Endothelial cell of umbilical vein (primary cell): ENCODE results near the gene GAL3ST3. TPM values are rescaled to one million over a fixed set of nuclear protein-coding genes. Genes with fewer than 3 reads are reported as not detected.

Experiments used
- BruUV-seq: library from RNA; stranded (reverse); fragments of 400-500 nt; replicated peaks from 2 replicates; lab custom pipeline; 2021; lab: Mats Ljungman, UMichigan
- CTCF ChIA-PET: fragments of 300-600, 350-600 bp; sonication (Branson Sonifier 250); formaldehyde crosslinking; loops from one replicate; lab custom pipeline; 2021; ENCODE audit warnings: antibody characterized with exemption, inconsistent platforms; lab: Charles Lee
- POLR2A ChIA-PET: fragments of 300-600, 350-600 bp; sonication (Branson Sonifier 250); formaldehyde crosslinking; loops from one replicate; lab custom pipeline; 2021; ENCODE audit warnings: antibody characterized with exemption, inconsistent platforms; lab: Charles Lee
- DNase-seq: peaks from one replicate; pipeline ENCODE4 v3.0.0-alpha.2; 2011; ENCODE audit warnings: low read depth, low spot score
- FAIRE-seq: peaks from 2 replicates; lab custom pipeline; 2011; peaks lifted over from hg19 to GRCh38; lab: Jason Lieb, UNC
- H2AFZ ChIP-seq: 2 replicates; pipeline ENCODE4 v1.6.0; 2012; ENCODE audit warnings: low read depth, low read length, control low read depth, inconsistent platforms
- H3K27ac ChIP-seq: 2 replicates; pipeline ENCODE4 v1.5.1; 2011; ENCODE audit warnings: low read depth, mild to moderate bottlenecking, control low read depth, low read length, moderate library complexity; ENCODE audit not compliant: insufficient read depth
- H3K27me3 ChIP-seq, 2 experiments: 2 replicates each; pipeline versions ENCODE4 v1.6.0 to v1.6.1; 2011; ENCODE audit warnings: low read length in 2 of 2, mixed read lengths in 1 of 2; ENCODE audit not compliant: control insufficient read depth in 2 of 2, insufficient read depth in 2 of 2
- H3K36me3 ChIP-seq, 2 experiments: 2 replicates in 1 of 2; 3 replicates in 1 of 2; pipeline ENCODE4 v1.5.1; 2011; ENCODE audit warnings: low read length in 2 of 2, mild to moderate bottlenecking in 1 of 2, moderate library complexity in 1 of 2; ENCODE audit not compliant: control insufficient read depth in 2 of 2, insufficient read depth in 2 of 2; ENCODE audit errors: extremely low read depth in 1 of 2
- H3K4me1 ChIP-seq: 3 replicates; pipeline ENCODE4 v1.5.1; 2011; ENCODE audit warnings: mild to moderate bottlenecking, low read length; ENCODE audit not compliant: control insufficient read depth, insufficient read depth; ENCODE audit errors: extremely low read depth
- H3K4me2 ChIP-seq: 2 replicates; pipeline ENCODE4 v1.6.1; 2011; ENCODE audit warnings: low read length, control low read depth, mixed read lengths; ENCODE audit not compliant: insufficient read depth
- H3K4me3 ChIP-seq, 3 experiments: fragments of 200-600 bp in 1 of 3; sonication (generic), shearing (Covaris generic) in 1 of 3; replicated peaks in 1 of 3; 2 replicates each; pipeline ENCODE4 v1.5.1; 2011 to 2016; ENCODE audit warnings: control low read depth in 3 of 3, low read length in 3 of 3, mild to moderate bottlenecking in 2 of 3, inconsistent platforms in 1 of 3, low read depth in 1 of 3, moderate library complexity in 1 of 3; ENCODE audit not compliant: insufficient read depth in 1 of 3
- H3K79me2 ChIP-seq: 2 replicates; pipeline ENCODE4 v1.6.0; 2012; ENCODE audit warnings: low read length, inconsistent platforms; ENCODE audit not compliant: control insufficient read depth, insufficient read depth
- H3K9ac ChIP-seq: replicated peaks from 2 replicates; pipeline ENCODE3; 2011; ENCODE audit warnings: low read length, control low read depth; ENCODE audit not compliant: insufficient read depth; ENCODE audit errors: extremely low read depth
- H3K9me1 ChIP-seq: replicated peaks from 3 replicates; pipeline ENCODE4 v1.6.0; 2011; ENCODE audit warnings: mild to moderate bottlenecking, low read length; ENCODE audit not compliant: control insufficient read depth, insufficient read depth; ENCODE audit errors: extremely low read depth
- H3K9me3 ChIP-seq: replicated peaks from 2 replicates; pipeline ENCODE4 v1.5.1; 2012; ENCODE audit warnings: low read length, inconsistent platforms; ENCODE audit not compliant: control insufficient read depth, insufficient read depth
- H4K20me1 ChIP-seq: replicated peaks from 2 replicates; pipeline ENCODE3; 2011; ENCODE audit warnings: mild to moderate bottlenecking, low read length; ENCODE audit not compliant: control insufficient read depth, insufficient read depth; ENCODE audit errors: extremely low read depth
- EZH2 ChIP-seq: IDR thresholded peaks from 2 replicates; pipeline ENCODE4 v1.6.1; 2012; ENCODE audit warnings: borderline replicate concordance, low read depth, mild to moderate bottlenecking, moderate library complexity, low read length, inconsistent platforms; ENCODE audit not compliant: severe bottlenecking
- FOS ChIP-seq: IDR thresholded peaks from 2 replicates; pipeline ENCODE4 v1.6.1; 2011; ENCODE audit warnings: mild to moderate bottlenecking, low read length, moderate library complexity, borderline replicate concordance; ENCODE audit not compliant: insufficient read depth
- GATA2 ChIP-seq: IDR thresholded peaks from 2 replicates; pipeline ENCODE4 v1.7.0; 2011; ENCODE audit warnings: low read depth, mild to moderate bottlenecking, moderate library complexity, mixed read lengths, low read length; ENCODE audit not compliant: insufficient read length, insufficient read depth
- JUN ChIP-seq: IDR thresholded peaks from 2 replicates; pipeline ENCODE4 v1.6.1; 2011; ENCODE audit warnings: borderline replicate concordance, low read depth; ENCODE audit not compliant: insufficient read length, insufficient read depth
- MYC ChIP-seq: IDR thresholded peaks from one replicate; pipeline ENCODE4 v1.6.1; 2011; ENCODE audit warnings: mild to moderate bottlenecking, low read depth, low read length
- POLR2A ChIP-seq: IDR thresholded peaks from 2 replicates; pipeline ENCODE4 v1.6.1; 2012; ENCODE audit warnings: low read depth, mild to moderate bottlenecking, control low read depth, low read length
- POLR2AphosphoS5 ChIP-seq: IDR thresholded peaks from 2 replicates; pipeline ENCODE4 v1.6.1; 2012; ENCODE audit warnings: low read depth, mild to moderate bottlenecking, control low read depth, low read length, moderate library complexity; ENCODE audit not compliant: insufficient read depth
- dilution Hi-C: fragments of 300-500 bp; cut with MboI; formaldehyde crosslinking; loops from one replicate; pipeline ENCODE4 v1.15.0; 2019; ENCODE audit warnings: low sequenced_read_pairs; ENCODE audit not compliant: extremely low pct_ligation_motif_present
- intact Hi-C: fragments of 100-400 bp; cut with micrococcal nuclease; formaldehyde crosslinking; loops from one replicate; pipeline ENCODE4 v1.10.0; 2022
- polyA plus RNA-seq, 4 experiments: library from polyadenylated mRNA; depleted of rRNA in 3 of 4; stranded (reverse) in 3 of 4; unstranded in 1 of 4; fragments of >200 nt; gene quantifications; 2 replicates each; pipeline versions ENCODE4 v1.2.1 to v1.2.3, GENCODE V29; 2011 to 2012; ENCODE audit warnings: missing spikeins in 1 of 4
- total RNA-seq: library from RNA; stranded (reverse); gene quantifications from 2 replicates; pipeline ENCODE4 v1.2.3, GENCODE V29; 2021
- TF ChIP-seq, protein P1 (sequence below), 2 donors: IDR thresholded peaks; 1 replicate in 1 of 2; 2 replicates in 1 of 2; pipeline ENCODE4 v1.5.1; 2011; ENCODE audit warnings: low read length in 2 of 2, mild to moderate bottlenecking in 2 of 2, moderate library complexity in 2 of 2, control low read depth in 1 of 2, inconsistent platforms in 1 of 2, low read depth in 1 of 2; ENCODE audit not compliant: insufficient read depth in 1 of 2; ENCODE audit errors: extremely low read depth in 1 of 2
- TF ChIP-seq, protein P2 (sequence below): IDR thresholded peaks from 2 replicates; pipeline ENCODE4 v1.6.1; 2011; ENCODE audit not compliant: insufficient read depth, insufficient read length

GAL3ST3 gene
- total and polyA plus RNA-seq, 2 donors (not counting 3 experiments of a cell fraction or from before 2014, with no cell fraction given), result 0.15 TPM; not detected in 1

DNA sequence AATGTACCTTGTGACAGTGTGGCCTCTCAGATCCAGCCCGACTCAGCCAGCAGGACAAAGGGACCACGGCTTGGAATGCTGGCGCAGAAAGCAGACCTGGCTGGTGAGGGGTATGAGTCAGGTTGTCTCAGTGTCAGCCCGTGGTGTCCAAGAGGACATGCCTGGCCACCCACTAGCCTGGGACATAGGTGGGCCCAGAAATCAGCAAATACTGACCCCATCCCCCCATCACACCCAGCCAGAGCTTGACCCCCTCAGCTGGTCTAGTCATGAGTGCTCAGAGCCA is 42.1 kb downstream of the GAL3ST3 start:
- ChIA-PET POLR2A (no interaction called here), CTCF (interaction anchor here (3.9 kb wide), 1 partner anchor 15 kb away, joined by 37 read pairs; no protein-coding TSS in a partner anchor)
- Histone ChIP-seq H3K36me3 (peaks cover 0 to 7% of the 10 kb centered on the region in 2 experiments), H3K9me1 (no peaks in the 10 kb centered on the region), H3K9me3 (no peaks in the 10 kb centered on the region), H3K27ac (no peak overlapping the region), H3K4me2 (no peak overlapping the region), H2AFZ (no peak overlapping the region), H3K4me3 (no peak overlapping the region), H3K4me1 (peaks cover 6% of the 10 kb centered on the region), H3K79me2 (peaks cover 15% of the 10 kb centered on the region), H3K9ac (no peak overlapping the region), H4K20me1 (no peaks in the 10 kb centered on the region), H3K27me3 (peaks cover 2% of the 10 kb centered on the region in 2 experiments)
- no peak for DNase-seq
- TF ChIP-seq POLR2A (no peak), POLR2AphosphoS5 (no peak), EZH2 (no peak), JUN (no peak), MYC (no peak), FOS (no peak), GATA2 (no peak)
- TF ChIP-seq, protein P1, sequence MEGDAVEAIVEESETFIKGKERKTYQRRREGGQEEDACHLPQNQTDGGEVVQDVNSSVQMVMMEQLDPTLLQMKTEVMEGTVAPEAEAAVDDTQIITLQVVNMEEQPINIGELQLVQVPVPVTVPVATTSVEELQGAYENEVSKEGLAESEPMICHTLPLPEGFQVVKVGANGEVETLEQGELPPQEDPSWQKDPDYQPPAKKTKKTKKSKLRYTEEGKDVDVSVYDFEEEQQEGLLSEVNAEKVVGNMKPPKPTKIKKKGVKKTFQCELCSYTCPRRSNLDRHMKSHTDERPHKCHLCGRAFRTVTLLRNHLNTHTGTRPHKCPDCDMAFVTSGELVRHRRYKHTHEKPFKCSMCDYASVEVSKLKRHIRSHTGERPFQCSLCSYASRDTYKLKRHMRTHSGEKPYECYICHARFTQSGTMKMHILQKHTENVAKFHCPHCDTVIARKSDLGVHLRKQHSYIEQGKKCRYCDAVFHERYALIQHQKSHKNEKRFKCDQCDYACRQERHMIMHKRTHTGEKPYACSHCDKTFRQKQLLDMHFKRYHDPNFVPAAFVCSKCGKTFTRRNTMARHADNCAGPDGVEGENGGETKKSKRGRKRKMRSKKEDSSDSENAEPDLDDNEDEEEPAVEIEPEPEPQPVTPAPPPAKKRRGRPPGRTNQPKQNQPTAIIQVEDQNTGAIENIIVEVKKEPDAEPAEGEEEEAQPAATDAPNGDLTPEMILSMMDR (IDR thresholded peaks at IDR 0.05; ENCODE audit: extremely low read depth in 1 of 2, insufficient read depth in 1 of 2, low read depth in 1 of 2, low read length in 2 of 2), result no peak
- TF ChIP-seq, protein P2, sequence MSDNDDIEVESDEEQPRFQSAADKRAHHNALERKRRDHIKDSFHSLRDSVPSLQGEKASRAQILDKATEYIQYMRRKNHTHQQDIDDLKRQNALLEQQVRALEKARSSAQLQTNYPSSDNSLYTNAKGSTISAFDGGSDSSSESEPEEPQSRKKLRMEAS, result no peak
- no peak for FAIRE-seq
- no TSS peak for BruUV-seq
- intact Hi-C loops (no loop called here), dilution Hi-C loops (no loop called here)
